Endothelial cell of umbilical vein (primary cell): ENCODE data around the gene COPS3. TPM values are rescaled to one million over a fixed set of nuclear protein-coding genes. Genes with fewer than 3 reads are reported as not detected.

ENCODE experiments used
- BruUV-seq: library from RNA; stranded (reverse); fragments of 400-500 nt; replicated peaks from 2 replicates; lab custom pipeline; 2021; lab: Mats Ljungman, UMichigan
- CTCF ChIA-PET: fragments of 300-600, 350-600 bp; sonication (Branson Sonifier 250); formaldehyde crosslinking; loops from one replicate; lab custom pipeline; 2021; ENCODE audit warnings: antibody characterized with exemption, inconsistent platforms; lab: Charles Lee
- POLR2A ChIA-PET: fragments of 300-600, 350-600 bp; sonication (Branson Sonifier 250); formaldehyde crosslinking; loops from one replicate; lab custom pipeline; 2021; ENCODE audit warnings: antibody characterized with exemption, inconsistent platforms; lab: Charles Lee
- DNase-seq: peaks from one replicate; pipeline ENCODE4 v3.0.0-alpha.2; 2011; ENCODE audit warnings: low read depth, low spot score
- FAIRE-seq: peaks from 2 replicates; lab custom pipeline; 2011; peaks lifted over from hg19 to GRCh38; lab: Jason Lieb, UNC
- H2AFZ ChIP-seq: 2 replicates; pipeline ENCODE4 v1.6.0; 2012; ENCODE audit warnings: low read depth, low read length, control low read depth, inconsistent platforms
- H3K27ac ChIP-seq: 2 replicates; pipeline ENCODE4 v1.5.1; 2011; ENCODE audit warnings: low read depth, mild to moderate bottlenecking, control low read depth, low read length, moderate library complexity; ENCODE audit not compliant: insufficient read depth
- H3K27me3 ChIP-seq, 2 experiments: 2 replicates each; pipeline versions ENCODE4 v1.6.0 to v1.6.1; 2011; ENCODE audit warnings: low read length in 2 of 2, mixed read lengths in 1 of 2; ENCODE audit not compliant: control insufficient read depth in 2 of 2, insufficient read depth in 2 of 2
- H3K36me3 ChIP-seq, 2 experiments: 2 replicates in 1 of 2; 3 replicates in 1 of 2; pipeline ENCODE4 v1.5.1; 2011; ENCODE audit warnings: low read length in 2 of 2, mild to moderate bottlenecking in 1 of 2, moderate library complexity in 1 of 2; ENCODE audit not compliant: control insufficient read depth in 2 of 2, insufficient read depth in 2 of 2; ENCODE audit errors: extremely low read depth in 1 of 2
- H3K4me1 ChIP-seq: 3 replicates; pipeline ENCODE4 v1.5.1; 2011; ENCODE audit warnings: mild to moderate bottlenecking, low read length; ENCODE audit not compliant: control insufficient read depth, insufficient read depth; ENCODE audit errors: extremely low read depth
- H3K4me2 ChIP-seq: 2 replicates; pipeline ENCODE4 v1.6.1; 2011; ENCODE audit warnings: low read length, control low read depth, mixed read lengths; ENCODE audit not compliant: insufficient read depth
- H3K4me3 ChIP-seq, 3 experiments: fragments of 200-600 bp in 1 of 3; sonication (generic), shearing (Covaris generic) in 1 of 3; replicated peaks in 1 of 3; 2 replicates each; pipeline ENCODE4 v1.5.1; 2011 to 2016; ENCODE audit warnings: control low read depth in 3 of 3, low read length in 3 of 3, mild to moderate bottlenecking in 2 of 3, inconsistent platforms in 1 of 3, low read depth in 1 of 3, moderate library complexity in 1 of 3; ENCODE audit not compliant: insufficient read depth in 1 of 3
- H3K79me2 ChIP-seq: 2 replicates; pipeline ENCODE4 v1.6.0; 2012; ENCODE audit warnings: low read length, inconsistent platforms; ENCODE audit not compliant: control insufficient read depth, insufficient read depth
- H3K9ac ChIP-seq: replicated peaks from 2 replicates; pipeline ENCODE3; 2011; ENCODE audit warnings: low read length, control low read depth; ENCODE audit not compliant: insufficient read depth; ENCODE audit errors: extremely low read depth
- H3K9me1 ChIP-seq: replicated peaks from 3 replicates; pipeline ENCODE4 v1.6.0; 2011; ENCODE audit warnings: mild to moderate bottlenecking, low read length; ENCODE audit not compliant: control insufficient read depth, insufficient read depth; ENCODE audit errors: extremely low read depth
- H3K9me3 ChIP-seq: replicated peaks from 2 replicates; pipeline ENCODE4 v1.5.1; 2012; ENCODE audit warnings: low read length, inconsistent platforms; ENCODE audit not compliant: control insufficient read depth, insufficient read depth
- H4K20me1 ChIP-seq: replicated peaks from 2 replicates; pipeline ENCODE3; 2011; ENCODE audit warnings: mild to moderate bottlenecking, low read length; ENCODE audit not compliant: control insufficient read depth, insufficient read depth; ENCODE audit errors: extremely low read depth
- EZH2 ChIP-seq: IDR thresholded peaks from 2 replicates; pipeline ENCODE4 v1.6.1; 2012; ENCODE audit warnings: borderline replicate concordance, low read depth, mild to moderate bottlenecking, moderate library complexity, low read length, inconsistent platforms; ENCODE audit not compliant: severe bottlenecking
- FOS ChIP-seq: IDR thresholded peaks from 2 replicates; pipeline ENCODE4 v1.6.1; 2011; ENCODE audit warnings: mild to moderate bottlenecking, low read length, moderate library complexity, borderline replicate concordance; ENCODE audit not compliant: insufficient read depth
- GATA2 ChIP-seq: IDR thresholded peaks from 2 replicates; pipeline ENCODE4 v1.7.0; 2011; ENCODE audit warnings: low read depth, mild to moderate bottlenecking, moderate library complexity, mixed read lengths, low read length; ENCODE audit not compliant: insufficient read length, insufficient read depth
- JUN ChIP-seq: IDR thresholded peaks from 2 replicates; pipeline ENCODE4 v1.6.1; 2011; ENCODE audit warnings: borderline replicate concordance, low read depth; ENCODE audit not compliant: insufficient read length, insufficient read depth
- MAX ChIP-seq: IDR thresholded peaks from 2 replicates; pipeline ENCODE4 v1.6.1; 2011; ENCODE audit not compliant: insufficient read depth, insufficient read length
- MYC ChIP-seq: IDR thresholded peaks from one replicate; pipeline ENCODE4 v1.6.1; 2011; ENCODE audit warnings: mild to moderate bottlenecking, low read depth, low read length
- dilution Hi-C: fragments of 300-500 bp; cut with MboI; formaldehyde crosslinking; loops from one replicate; pipeline ENCODE4 v1.15.0; 2019; ENCODE audit warnings: low sequenced_read_pairs; ENCODE audit not compliant: extremely low pct_ligation_motif_present
- intact Hi-C: fragments of 100-400 bp; cut with micrococcal nuclease; formaldehyde crosslinking; loops from one replicate; pipeline ENCODE4 v1.10.0; 2022
- polyA plus RNA-seq, 4 experiments: library from polyadenylated mRNA; depleted of rRNA in 3 of 4; stranded (reverse) in 3 of 4; unstranded in 1 of 4; fragments of >200 nt; gene quantifications; 2 replicates each; pipeline versions ENCODE4 v1.2.1 to v1.2.3, GENCODE V29; 2011 to 2012; ENCODE audit warnings: missing spikeins in 1 of 4
- total RNA-seq: library from RNA; stranded (reverse); gene quantifications from 2 replicates; pipeline ENCODE4 v1.2.3, GENCODE V29; 2021
- TF ChIP-seq, protein P1 (sequence below), 2 donors: IDR thresholded peaks; 1 replicate in 1 of 2; 2 replicates in 1 of 2; pipeline ENCODE4 v1.5.1; 2011; ENCODE audit warnings: low read length in 2 of 2, mild to moderate bottlenecking in 2 of 2, moderate library complexity in 2 of 2, control low read depth in 1 of 2, inconsistent platforms in 1 of 2, low read depth in 1 of 2; ENCODE audit not compliant: insufficient read depth in 1 of 2; ENCODE audit errors: extremely low read depth in 1 of 2

Gene COPS3
- total and polyA plus RNA-seq, 2 donors (not counting 3 experiments of a cell fraction or from before 2014, with no cell fraction given): 54.8 to 80.9 TPM

DNA sequence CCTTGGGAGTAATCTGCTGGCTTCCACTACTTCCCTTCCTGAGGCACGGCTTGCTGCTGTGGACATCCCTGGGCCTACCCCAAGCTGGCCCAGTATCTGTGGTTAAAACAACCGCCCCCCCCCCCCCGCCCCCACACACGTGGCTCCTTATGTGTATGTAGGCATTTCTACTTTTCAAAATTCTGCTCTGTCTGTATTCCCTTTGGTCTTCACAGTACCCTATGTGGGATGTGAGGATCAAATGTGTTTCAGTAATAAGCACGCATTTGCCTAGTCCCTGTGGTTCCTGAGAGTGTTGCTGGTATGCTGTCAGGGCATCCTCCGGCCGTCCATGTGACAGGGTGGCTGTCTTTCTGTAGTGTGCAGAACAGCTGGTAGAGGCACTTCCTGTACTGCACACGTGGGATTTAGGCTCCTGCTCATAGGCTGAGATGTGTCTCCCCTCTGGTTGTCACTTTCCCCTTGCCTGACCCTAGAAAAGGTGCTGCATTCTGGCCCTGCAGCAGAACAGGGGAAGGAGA, 24.3 kb upstream of the COPS3 start:
- H3K36me3 ChIP-seq: no peaks in the 10 kb centered on the region
- H3K4me1 ChIP-seq: peaks cover 10% of the 10 kb centered on the region
- intact Hi-C loops: loop anchor here (10.0 kb wide), 1 partner anchor 451 kb away; no protein-coding TSS in a partner anchor
- ChIA-PET CTCF (no interaction called here), POLR2A (no interaction called here)
- H3K79me2 ChIP-seq: no peaks in the 10 kb centered on the region
- H3K4me3 ChIP-seq: no peak overlapping the region
- H3K9me1 ChIP-seq: no peaks in the 10 kb centered on the region
- no peaks in the 10 kb centered on the region for H3K9me3 ChIP-seq
- TF ChIP-seq GATA2 (no peak), MYC (no peak), JUN (no peak), FOS (no peak), MAX (no peak), EZH2 (no peak)
- TF ChIP-seq, protein P1, sequence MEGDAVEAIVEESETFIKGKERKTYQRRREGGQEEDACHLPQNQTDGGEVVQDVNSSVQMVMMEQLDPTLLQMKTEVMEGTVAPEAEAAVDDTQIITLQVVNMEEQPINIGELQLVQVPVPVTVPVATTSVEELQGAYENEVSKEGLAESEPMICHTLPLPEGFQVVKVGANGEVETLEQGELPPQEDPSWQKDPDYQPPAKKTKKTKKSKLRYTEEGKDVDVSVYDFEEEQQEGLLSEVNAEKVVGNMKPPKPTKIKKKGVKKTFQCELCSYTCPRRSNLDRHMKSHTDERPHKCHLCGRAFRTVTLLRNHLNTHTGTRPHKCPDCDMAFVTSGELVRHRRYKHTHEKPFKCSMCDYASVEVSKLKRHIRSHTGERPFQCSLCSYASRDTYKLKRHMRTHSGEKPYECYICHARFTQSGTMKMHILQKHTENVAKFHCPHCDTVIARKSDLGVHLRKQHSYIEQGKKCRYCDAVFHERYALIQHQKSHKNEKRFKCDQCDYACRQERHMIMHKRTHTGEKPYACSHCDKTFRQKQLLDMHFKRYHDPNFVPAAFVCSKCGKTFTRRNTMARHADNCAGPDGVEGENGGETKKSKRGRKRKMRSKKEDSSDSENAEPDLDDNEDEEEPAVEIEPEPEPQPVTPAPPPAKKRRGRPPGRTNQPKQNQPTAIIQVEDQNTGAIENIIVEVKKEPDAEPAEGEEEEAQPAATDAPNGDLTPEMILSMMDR (IDR thresholded peaks at IDR 0.05; ENCODE audit: extremely low read depth in 1 of 2, insufficient read depth in 1 of 2, low read depth in 1 of 2, low read length in 2 of 2): no peak
- dilution Hi-C loops: no loop called here
- no peak overlapping the region for H3K27ac ChIP-seq
- FAIRE-seq: no peak
- no peaks in the 10 kb centered on the region for H4K20me1 ChIP-seq
- no peak overlapping the region for H2AFZ ChIP-seq
- BruUV-seq: no TSS peak
- H3K9ac ChIP-seq: no peak overlapping the region
- H3K27me3 ChIP-seq: no peaks in the 10 kb centered on the region
- no peak overlapping the region for H3K4me2 ChIP-seq
- DNase-seq: no peak
